K562 (cell line): Measurements from ENCODE around the gene HSPA1L. TPM values are rescaled to one million over a fixed set of nuclear protein-coding genes. Genes with fewer than 3 reads are reported as not detected.
A peak's percentile ranks its signal among the peaks of the same experiment; 100 is the strongest.

Source experiments
- ADNP ChIP-seq: fragments of 200-800 bp; sonication (Bioruptor generic); IDR thresholded peaks from 2 replicates; pipeline ENCODE4 v1.6.1; 2016; ENCODE audit warnings: missing genetic modification characterization, missing compliant biosample characterization
- AFF4 ChIP-seq: sonication (generic); formaldehyde crosslinking; IDR thresholded peaks from 2 replicates; pipeline ENCODE4 v1.8.0; 2023; ENCODE audit warnings: mild to moderate bottlenecking, missing genetic modification reagents
- ARID3A ChIP-seq: IDR thresholded peaks from 2 replicates; pipeline ENCODE4 v1.6.1; 2012; ENCODE audit warnings: low read depth, low read length, improper control_type of control experiment, borderline replicate concordance
- FOXJ2 ChIP-seq: fragments of 200-800 bp; sonication (Bioruptor generic); IDR thresholded peaks from 2 replicates; pipeline ENCODE4 v1.6.1; 2016; ENCODE audit warnings: missing genetic modification characterization, missing compliant biosample characterization
- GATA2 ChIP-seq: sonication (generic); formaldehyde crosslinking; IDR thresholded peaks from 2 replicates; pipeline ENCODE4 v1.4.0; 2020; ENCODE audit warnings: mild to moderate bottlenecking, missing genetic modification reagents
- HIVEP1 ChIP-seq: fragments of 250-450 bp; sonication (Bioruptor Pico); IDR thresholded peaks from 2 replicates; pipeline ENCODE4 v1.4.0; 2020; ENCODE audit warnings: mild to moderate bottlenecking
- NFATC3 ChIP-seq: fragments of 450-650 bp; IDR thresholded peaks from 2 replicates; pipeline ENCODE4 v1.6.1; 2017; ENCODE audit warnings: mild to moderate bottlenecking
- PPARD ChIP-seq: fragments of 250-450 bp; sonication (Bioruptor Pico); IDR thresholded peaks from 2 replicates; pipeline ENCODE4 v1.8.0; 2022; ENCODE audit warnings: inconsistent platforms, mild to moderate bottlenecking, moderate library complexity
- RUNX1 ChIP-seq: sonication (generic); IDR thresholded peaks from 2 replicates; pipeline ENCODE4 v1.6.1; 2016; ENCODE audit warnings: antibody characterized with exemption, low read depth
- ZC3H4 ChIP-seq: sonication (generic); formaldehyde crosslinking; IDR thresholded peaks from 2 replicates; pipeline ENCODE4 v1.9.0; 2021; ENCODE audit warnings: missing genetic modification reagents, borderline replicate concordance
- ZNF121 ChIP-seq: sonication (generic); formaldehyde crosslinking; conservative IDR thresholded peaks from 2 replicates; pipeline ENCODE4 v1.8.0; 2022; ENCODE audit warnings: missing genetic modification reagents
- ZNF224 ChIP-seq: sonication (generic); formaldehyde crosslinking; IDR thresholded peaks from 2 replicates; pipeline ENCODE4 v1.8.0; 2022; ENCODE audit warnings: mild to moderate bottlenecking, missing genetic modification reagents
- polyA plus RNA-seq, 8 experiments: library from polyadenylated mRNA; depleted of rRNA in 4 of 8; stranded (reverse) in 5 of 8; unstranded in 3 of 8; fragments of >200 nt; fragmentation: Nextera tagmentation in 2 of 8; fragmentation: Illumina TruSeq in 1 of 8; extraction: Ambion mirVana in 2 of 8; extraction: Trizol in 1 of 8; gene quantifications; 2 replicates each; pipeline versions ENCODE4 v1.2.1 to v1.2.3, GENCODE V29; 2011 to 2014; ENCODE audit warnings: inconsistent platforms in 1 of 8, missing spikeins in 1 of 8
- total RNA-seq, 7 experiments: library from RNA; depleted of rRNA in 6 of 7; stranded (reverse); fragments of >200 nt in 6 of 7; fragmentation: Illumina TruSeq in 2 of 7; extraction: Trizol in 2 of 7; gene quantifications; 2 replicates each; pipeline versions ENCODE4 v1.2.1 to v1.2.3, GENCODE V29; 2011 to 2021; ENCODE audit warnings: low replicate concordance in 1 of 7
- TF ChIP-seq, protein P1 (sequence below): fragments of 250-450 bp; sonication (Bioruptor Pico); IDR thresholded peaks from 2 replicates; pipeline ENCODE4 v1.5.0; 2021; ENCODE audit warnings: mild to moderate bottlenecking, moderate library complexity
- TF ChIP-seq, protein P2 (sequence below): fragments of 250-450 bp; sonication (Bioruptor Pico); IDR thresholded peaks from 2 replicates; pipeline ENCODE4 v1.5.0; 2022; ENCODE audit warnings: mild to moderate bottlenecking
- TF ChIP-seq, protein P3 (sequence below), 2 experiments: fragments of 450-650 bp in 1 of 2; sonication (generic) in 1 of 2; formaldehyde crosslinking; conservative IDR thresholded peaks; 2 replicates each; pipeline versions ENCODE4 v1.4.0 to v1.8.1; 2020 to 2022; ENCODE audit warnings: mild to moderate bottlenecking in 1 of 2, missing genetic modification reagents in 1 of 2

The HSPA1L gene
- total and polyA plus RNA-seq, 9 of the 15 experiments (the other 6 are each of a cell fraction or from before 2014, with no cell fraction given), result 0.14 to 2.1 (median 1.3) TPM

- TF ChIP-seq ZC3H4 (CRISPR knock-in tag) (no peak), PPARD (no peak), ADNP (tag) (no peak), RUNX1 (no peak), HIVEP1 (CRISPR knock-in tag) (no peak), ZNF121 (CRISPR knock-in tag) (no peak), ARID3A (no peak), ZNF224 (CRISPR knock-in tag) (no peak), AFF4 (CRISPR knock-in tag) (peak; percentile 84; the same call in 1 of the 2 replicates), FOXJ2 (tag) (peak; percentile 65; the same call in 1 of the 2 replicates), NFATC3 (no peak), GATA2 (CRISPR knock-in tag) (0 out of 2 replicates have a peak, but pooled peaks have one; percentile 34)
- TF ChIP-seq, protein P1, sequence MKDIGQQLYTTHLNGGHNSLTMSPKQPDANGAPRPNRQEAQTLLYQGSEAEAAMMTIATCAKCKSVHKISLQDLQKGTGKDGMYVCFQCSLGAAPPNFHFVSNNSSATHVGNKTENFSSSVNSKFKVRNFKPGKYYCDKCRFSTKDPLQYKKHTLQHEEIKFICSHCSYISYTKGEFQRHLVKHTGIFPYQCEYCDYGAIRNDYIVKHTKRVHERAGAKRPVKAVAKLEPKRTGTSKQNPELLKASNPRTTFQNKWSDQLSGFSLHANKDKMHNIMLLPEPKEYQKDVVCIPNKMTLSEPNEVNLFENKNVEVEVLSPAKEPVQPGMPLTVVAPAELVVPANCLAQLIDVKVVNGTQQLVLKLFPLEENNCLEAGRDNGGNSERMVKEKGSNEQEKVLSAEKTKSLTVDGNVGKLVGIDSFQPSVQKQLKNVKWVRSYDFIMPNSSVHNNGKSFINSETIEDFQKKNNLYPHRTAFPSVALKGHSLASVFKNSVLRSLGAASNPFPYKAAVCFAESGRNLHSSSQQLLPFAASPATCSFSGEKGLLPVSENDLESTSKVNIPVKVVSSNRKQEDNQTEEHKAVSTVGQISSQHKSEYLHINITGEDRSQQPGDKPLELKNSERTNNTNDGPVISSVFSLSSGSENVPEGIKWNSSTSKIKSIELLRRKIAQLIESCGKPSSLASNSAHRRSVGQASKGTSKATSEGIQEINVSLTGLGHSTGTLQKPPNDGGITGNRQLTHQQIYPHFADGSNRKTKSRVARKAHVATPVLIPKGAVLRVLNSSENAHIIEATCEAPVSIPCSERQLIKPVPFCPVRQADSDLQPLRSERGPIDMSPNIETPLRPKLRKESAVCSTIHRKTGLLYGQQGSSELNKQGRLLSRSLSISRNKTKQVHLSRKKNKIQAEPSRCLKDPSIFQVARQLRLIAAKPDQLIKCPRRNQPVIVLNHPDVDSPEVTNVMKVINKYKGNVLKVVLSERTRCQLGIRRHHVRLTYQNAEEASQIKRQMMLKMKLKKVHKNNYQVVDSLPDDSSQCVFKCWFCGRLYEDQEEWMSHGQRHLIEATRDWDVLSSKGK (CRISPR knock-in tag), result no peak
- TF ChIP-seq, protein P2, sequence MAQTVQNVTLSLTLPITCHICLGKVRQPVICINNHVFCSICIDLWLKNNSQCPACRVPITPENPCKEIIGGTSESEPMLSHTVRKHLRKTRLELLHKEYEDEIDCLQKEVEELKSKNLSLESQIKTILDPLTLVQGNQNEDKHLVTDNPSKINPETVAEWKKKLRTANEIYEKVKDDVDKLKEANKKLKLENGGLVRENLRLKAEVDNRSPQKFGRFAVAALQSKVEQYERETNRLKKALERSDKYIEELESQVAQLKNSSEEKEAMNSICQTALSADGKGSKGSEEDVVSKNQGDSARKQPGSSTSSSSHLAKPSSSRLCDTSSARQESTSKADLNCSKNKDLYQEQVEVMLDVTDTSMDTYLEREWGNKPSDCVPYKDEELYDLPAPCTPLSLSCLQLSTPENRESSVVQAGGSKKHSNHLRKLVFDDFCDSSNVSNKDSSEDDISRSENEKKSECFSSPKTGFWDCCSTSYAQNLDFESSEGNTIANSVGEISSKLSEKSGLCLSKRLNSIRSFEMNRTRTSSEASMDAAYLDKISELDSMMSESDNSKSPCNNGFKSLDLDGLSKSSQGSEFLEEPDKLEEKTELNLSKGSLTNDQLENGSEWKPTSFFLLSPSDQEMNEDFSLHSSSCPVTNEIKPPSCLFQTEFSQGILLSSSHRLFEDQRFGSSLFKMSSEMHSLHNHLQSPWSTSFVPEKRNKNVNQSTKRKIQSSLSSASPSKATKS, result no peak
- TF ChIP-seq, protein P3, sequence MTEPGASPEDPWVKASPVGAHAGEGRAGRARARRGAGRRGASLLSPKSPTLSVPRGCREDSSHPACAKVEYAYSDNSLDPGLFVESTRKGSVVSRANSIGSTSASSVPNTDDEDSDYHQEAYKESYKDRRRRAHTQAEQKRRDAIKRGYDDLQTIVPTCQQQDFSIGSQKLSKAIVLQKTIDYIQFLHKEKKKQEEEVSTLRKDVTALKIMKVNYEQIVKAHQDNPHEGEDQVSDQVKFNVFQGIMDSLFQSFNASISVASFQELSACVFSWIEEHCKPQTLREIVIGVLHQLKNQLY (CRISPR knock-in tag; conservative IDR thresholded peaks at IDR 0.05), result peak in 1 of 2 experiments; percentile 83; a peak in 1 of 4 replicates
Measured at GRCh38 chr6:31806470-31807272, 8.4 kb downstream of the HSPA1L start, which contains the start of gene LSM2 (continued).
